ENCODE measurements around the gene CPLX1.
"Not testable (repeated sequence)": the region's sequence is repeated elsewhere in the genome, so short reads cannot be mapped to it uniquely, and the experiment has no call there.

CPLX1 gene

GRCh38 chr4:774419-775092, 51.4 kb downstream of the CPLX1 start:
- DNase-seq = not testable (repeated sequence)

- DNase-seq = no peak
Measured at GRCh38 chr4:773214-773613, 52.7 kb downstream of the CPLX1 start.

- no peak for DNase-seq
Measured at GRCh38 chr4:772776-773175, 53.2 kb downstream of the CPLX1 start.

- DNase-seq = no peak
Measured at GRCh38 chr4:772118-772517, 53.8 kb downstream of the CPLX1 start.

GRCh38 chr4:771464-771863, 54.5 kb downstream of the CPLX1 start:
- no peak for DNase-seq

GRCh38 chr4:770022-770421, 55.9 kb downstream of the CPLX1 start:
- DNase-seq = no peak

GRCh38 chr4:769511-769910, 56.4 kb downstream of the CPLX1 start:
- no peak for DNase-seq

- no peak for DNase-seq
Measured at GRCh38 chr4:768995-769394, 56.9 kb downstream of the CPLX1 start.

GRCh38 chr4:768076-768475, 57.9 kb downstream of the CPLX1 start:
- DNase-seq = no peak

GRCh38 chr4:766559-767283, 59.2 kb downstream of the CPLX1 start:
- DNase-seq = no peak

GRCh38 chr4:766152-766515, 59.8 kb downstream of the CPLX1 start:
- DNase-seq = no peak

GRCh38 chr4:764405-765169, 61.3 kb downstream of the CPLX1 start:
- DNase-seq = no peak

- DNase-seq = no peak
Measured at GRCh38 chr4:763922-764321, 62.0 kb downstream of the CPLX1 start.

GRCh38 chr4:763191-763810, 62.6 kb downstream of the CPLX1 start:
- DNase-seq = no peak

- DNase-seq = no peak
Measured at GRCh38 chr4:762211-763190, 63.4 kb downstream of the CPLX1 start.

GRCh38 chr4:761739-762138, 64.2 kb downstream of the CPLX1 start:
- no peak for DNase-seq

GRCh38 chr4:761086-761485, 64.8 kb downstream of the CPLX1 start:
- DNase-seq = no peak

GRCh38 chr4:760616-761015, 65.3 kb downstream of the CPLX1 start:
- no peak for DNase-seq

GRCh38 chr4:759810-760209, 66.1 kb downstream of the CPLX1 start:
- not testable (repeated sequence) for DNase-seq

GRCh38 chr4:757111-757510, 68.8 kb downstream of the CPLX1 start:
- no peak for DNase-seq

GRCh38 chr4:754221-755120, 71.5 kb downstream of the CPLX1 start:
- no peak for DNase-seq
